T follicular helper cell (primary cell): ENCODE measurements around the gene KRT27.
"Not testable (repeated sequence)": the region's sequence is repeated elsewhere in the genome, so short reads cannot be mapped to it uniquely, and the experiment has no call there.

Experiments used
- DNase-seq: peaks from one replicate; pipeline ENCODE4 v3.0.0-alpha.2; 2020; ENCODE audit warnings: low read depth
- total RNA-seq, 2 experiments: gene quantifications; one replicate each; lab custom pipeline; 2026; lab: John Stamatoyannopoulos, UW

KRT27 gene
- total RNA-seq: 0 reads per million in 2 experiments

- no peak for DNase-seq
Observed at GRCh38 chr17:40782450-40782849, at the start of gene KRT27. TSS of gene KRT27 (minus strand) at chr17:40782550. CDS start at chr17:40782493, 57 bp downstream.

GRCh38 chr17:40830085-40830776 is 47.9 kb upstream of the KRT27 start:
- DNase-seq: no peak

- no peak for DNase-seq
Observed at GRCh38 chr17:40828454-40829044, 46.2 kb upstream of the KRT27 start.

GRCh38 chr17:40827746-40828453 is 45.5 kb upstream of the KRT27 start:
- no peak for DNase-seq

GRCh38 chr17:40825599-40825998 is 43.2 kb upstream of the KRT27 start:
- DNase-seq: no peak

- DNase-seq: no peak
Observed at GRCh38 chr17:40824015-40824832, 41.9 kb upstream of the KRT27 start.

- no peak for DNase-seq
Observed at GRCh38 chr17:40822132-40822812, 39.9 kb upstream of the KRT27 start, which contains the start of gene KRT10. TSS of gene KRT10 (minus strand) at chr17:40822614. CDS start at chr17:40822585, 29 bp downstream.

- no peak for DNase-seq
Observed at GRCh38 chr17:40821536-40821935, 39.2 kb upstream of the KRT27 start.

- no peak for DNase-seq
Observed at GRCh38 chr17:40820228-40820838, 38.0 kb upstream of the KRT27 start.

GRCh38 chr17:40819528-40820125 is 37.3 kb upstream of the KRT27 start:
- no peak for DNase-seq

GRCh38 chr17:40818733-40819527 is 36.6 kb upstream of the KRT27 start:
- peak; percentile 78 for DNase-seq

- DNase-seq: no peak
Observed at GRCh38 chr17:40818343-40818732, 36.0 kb upstream of the KRT27 start.

- no peak for DNase-seq
Observed at GRCh38 chr17:40817103-40817682, 34.8 kb upstream of the KRT27 start.

- no peak for DNase-seq
Observed at GRCh38 chr17:40816569-40816968, 34.2 kb upstream of the KRT27 start.

- DNase-seq: no peak
Observed at GRCh38 chr17:40815381-40815780, 33.0 kb upstream of the KRT27 start.

GRCh38 chr17:40814657-40815056 is 32.3 kb upstream of the KRT27 start:
- DNase-seq: not testable (repeated sequence)

- DNase-seq: no peak
Observed at GRCh38 chr17:40813804-40814203, 31.5 kb upstream of the KRT27 start.

GRCh38 chr17:40812639-40813038 is 30.3 kb upstream of the KRT27 start:
- no peak for DNase-seq

- no peak for DNase-seq
Observed at GRCh38 chr17:40810494-40810893, 28.1 kb upstream of the KRT27 start.
